ENCODE data around the gene RC3H2.

DNA sequence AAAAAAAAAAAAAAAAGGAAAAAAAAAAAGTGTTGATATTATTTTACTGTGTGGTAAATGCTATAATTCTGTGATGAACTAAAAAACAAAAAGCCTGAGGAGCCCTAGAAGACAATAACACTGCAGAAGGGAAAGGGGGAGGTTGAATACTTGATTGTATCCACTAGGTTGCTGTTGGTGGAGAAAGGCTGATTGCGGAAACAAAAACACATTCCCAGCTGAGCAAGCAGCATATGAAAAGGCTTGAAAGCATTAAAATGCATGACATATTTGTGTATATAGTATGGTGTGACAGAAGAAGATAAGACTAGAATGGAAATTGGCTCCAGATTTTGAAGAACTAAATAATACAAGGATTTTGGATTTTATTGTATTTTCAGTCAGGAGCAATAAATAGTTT, 44.5 kb upstream of the RC3H2 start:
- no peak for TF ChIP-seq POLR2A (IDR thresholded peaks at IDR 0.05)
- TF ChIP-seq, protein P1, sequence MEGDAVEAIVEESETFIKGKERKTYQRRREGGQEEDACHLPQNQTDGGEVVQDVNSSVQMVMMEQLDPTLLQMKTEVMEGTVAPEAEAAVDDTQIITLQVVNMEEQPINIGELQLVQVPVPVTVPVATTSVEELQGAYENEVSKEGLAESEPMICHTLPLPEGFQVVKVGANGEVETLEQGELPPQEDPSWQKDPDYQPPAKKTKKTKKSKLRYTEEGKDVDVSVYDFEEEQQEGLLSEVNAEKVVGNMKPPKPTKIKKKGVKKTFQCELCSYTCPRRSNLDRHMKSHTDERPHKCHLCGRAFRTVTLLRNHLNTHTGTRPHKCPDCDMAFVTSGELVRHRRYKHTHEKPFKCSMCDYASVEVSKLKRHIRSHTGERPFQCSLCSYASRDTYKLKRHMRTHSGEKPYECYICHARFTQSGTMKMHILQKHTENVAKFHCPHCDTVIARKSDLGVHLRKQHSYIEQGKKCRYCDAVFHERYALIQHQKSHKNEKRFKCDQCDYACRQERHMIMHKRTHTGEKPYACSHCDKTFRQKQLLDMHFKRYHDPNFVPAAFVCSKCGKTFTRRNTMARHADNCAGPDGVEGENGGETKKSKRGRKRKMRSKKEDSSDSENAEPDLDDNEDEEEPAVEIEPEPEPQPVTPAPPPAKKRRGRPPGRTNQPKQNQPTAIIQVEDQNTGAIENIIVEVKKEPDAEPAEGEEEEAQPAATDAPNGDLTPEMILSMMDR (IDR thresholded peaks at IDR 0.05) = no peak

All from Peyer's patch (tissue), 4 donors.